MCF 10A (cell line): ENCODE data around the gene ASH1L. TPM values are rescaled to one million over a fixed set of nuclear protein-coding genes. Genes with fewer than 3 reads are reported as not detected.
A peak's percentile ranks its signal among the peaks of the same experiment; 100 is the strongest.

Source experiments
- BruUV-seq: library from RNA; stranded (reverse); fragments of 400-500 nt; replicated peaks from 2 replicates; lab custom pipeline; 2021; lab: Mats Ljungman, UMichigan
- CTCF ChIA-PET: fragments of 300-600 bp; sonication (Branson Sonifier 250); formaldehyde crosslinking; extraction: SDS; loops from one replicate; lab custom pipeline; 2021; ENCODE audit warnings: antibody characterized with exemption, inconsistent platforms; lab: Yijun Ruan, JAX
- POLR2A ChIA-PET: fragments of 300-600, 350-650 bp; sonication (Branson Sonifier 250); formaldehyde crosslinking; extraction: SDS; loops from one replicate; lab custom pipeline; 2020; ENCODE audit warnings: antibody characterized with exemption, inconsistent platforms; lab: Yijun Ruan, JAX
- DNase-seq: peaks from one replicate; pipeline ENCODE4 v3.0.0-alpha.2; 2018; ENCODE audit not compliant: unreplicated experiment
- H3K27ac Mint-ChIP-seq: one replicate; pipeline ENCODE4 v1.8.0; 2022; ENCODE audit warnings: mild to moderate bottlenecking, low read depth, mixed read lengths; ENCODE audit not compliant: unreplicated experiment
- H3K27me3 Mint-ChIP-seq: one replicate; pipeline ENCODE4 v1.8.0; 2022; ENCODE audit warnings: mixed read lengths; ENCODE audit not compliant: insufficient read depth, unreplicated experiment
- H3K36me3 Mint-ChIP-seq: one replicate; pipeline ENCODE4 v1.8.0; 2022; ENCODE audit warnings: mild to moderate bottlenecking, moderate library complexity, mixed read lengths; ENCODE audit not compliant: insufficient read depth, unreplicated experiment
- H3K4me1 Mint-ChIP-seq: one replicate; pipeline ENCODE4 v1.8.0; 2022; ENCODE audit warnings: mixed read lengths; ENCODE audit not compliant: insufficient read depth, unreplicated experiment
- H3K4me3 Mint-ChIP-seq: one replicate; pipeline ENCODE4 v1.8.0; 2022; ENCODE audit warnings: mild to moderate bottlenecking, moderate library complexity, mixed read lengths; ENCODE audit not compliant: unreplicated experiment
- H3K9me3 Mint-ChIP-seq: one replicate; pipeline ENCODE4 v1.8.0; 2022; ENCODE audit warnings: mixed read lengths; ENCODE audit not compliant: unreplicated experiment
- intact Hi-C: fragments of 100-400 bp; cut with micrococcal nuclease; formaldehyde crosslinking; loops from 2 replicates; pipeline ENCODE4 v1.14.1; 2022
- total RNA-seq: library from RNA; stranded (reverse); gene quantifications from 2 replicates; pipeline ENCODE4 v1.2.3, GENCODE V29; 2022
- TF ChIP-seq, protein P1 (sequence below): fragments of 200-600 bp; IDR thresholded peaks from one replicate; pipeline ENCODE4 v1.8.0; 2022; ENCODE audit warnings: antibody characterized with exemption, mild to moderate bottlenecking; ENCODE audit not compliant: unreplicated experiment

Gene ASH1L
- total RNA-seq, 1 experiment from 2014 or later, result 59.1 TPM

DNA sequence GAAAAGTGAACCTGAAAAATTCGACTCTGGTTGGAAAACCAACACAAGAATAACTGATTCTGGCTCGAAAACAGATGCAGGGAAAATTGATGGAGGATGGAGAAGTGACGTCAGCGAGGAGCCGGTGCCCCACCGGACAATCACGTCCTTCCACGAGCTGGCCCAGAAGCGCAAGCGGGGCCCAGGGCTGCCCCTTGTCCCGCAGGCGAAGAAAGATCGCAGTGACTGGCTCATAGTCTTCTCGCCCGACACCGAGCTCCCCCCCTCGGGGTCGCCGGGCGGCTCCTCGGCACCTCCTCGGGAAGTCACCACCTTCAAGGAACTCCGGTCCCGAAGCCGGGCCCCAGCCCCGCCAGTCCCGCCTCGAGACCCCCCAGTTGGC is 240.0 kb downstream of the ASH1L start:
- H3K4me1 Mint-ChIP-seq, result peaks cover 30% of the 10 kb centered on the region
- intact Hi-C loops, result loop anchor here (2.0 to 5.0 kb wide), 4 partner anchors 14 to 270 kb away; partner anchors contain the start of genes FDPS and THBS3
- H3K27me3 Mint-ChIP-seq, result no peaks in the 10 kb centered on the region
- H3K27ac Mint-ChIP-seq, result no peak overlapping the region
- no peaks in the 10 kb centered on the region for H3K9me3 Mint-ChIP-seq
- ChIA-PET CTCF (interaction anchor here (0.6 to 10.2 kb wide), 16 partner anchors 9 to 237 kb away, joined by 3 to 163 read pairs (median 7); partner anchors contain the start of genes FDPS, HCN3 and THBS3), POLR2A (interaction anchor here (0.7 to 10.5 kb wide), 12 partner anchors 12 to 1936 kb away, joined by 3 to 103 read pairs (median 13); partner anchors contain the start of genes ASH1L, CLK2, FDPS and SCAMP3)
- DNase-seq, result peak; percentile 24
- peaks cover 29% of the 10 kb centered on the region for H3K36me3 Mint-ChIP-seq
- H3K4me3 Mint-ChIP-seq, result peak overlapping the region; percentile 90
- no TSS peak for BruUV-seq
- TF ChIP-seq, protein P1, sequence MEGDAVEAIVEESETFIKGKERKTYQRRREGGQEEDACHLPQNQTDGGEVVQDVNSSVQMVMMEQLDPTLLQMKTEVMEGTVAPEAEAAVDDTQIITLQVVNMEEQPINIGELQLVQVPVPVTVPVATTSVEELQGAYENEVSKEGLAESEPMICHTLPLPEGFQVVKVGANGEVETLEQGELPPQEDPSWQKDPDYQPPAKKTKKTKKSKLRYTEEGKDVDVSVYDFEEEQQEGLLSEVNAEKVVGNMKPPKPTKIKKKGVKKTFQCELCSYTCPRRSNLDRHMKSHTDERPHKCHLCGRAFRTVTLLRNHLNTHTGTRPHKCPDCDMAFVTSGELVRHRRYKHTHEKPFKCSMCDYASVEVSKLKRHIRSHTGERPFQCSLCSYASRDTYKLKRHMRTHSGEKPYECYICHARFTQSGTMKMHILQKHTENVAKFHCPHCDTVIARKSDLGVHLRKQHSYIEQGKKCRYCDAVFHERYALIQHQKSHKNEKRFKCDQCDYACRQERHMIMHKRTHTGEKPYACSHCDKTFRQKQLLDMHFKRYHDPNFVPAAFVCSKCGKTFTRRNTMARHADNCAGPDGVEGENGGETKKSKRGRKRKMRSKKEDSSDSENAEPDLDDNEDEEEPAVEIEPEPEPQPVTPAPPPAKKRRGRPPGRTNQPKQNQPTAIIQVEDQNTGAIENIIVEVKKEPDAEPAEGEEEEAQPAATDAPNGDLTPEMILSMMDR, result no peak

DNA sequence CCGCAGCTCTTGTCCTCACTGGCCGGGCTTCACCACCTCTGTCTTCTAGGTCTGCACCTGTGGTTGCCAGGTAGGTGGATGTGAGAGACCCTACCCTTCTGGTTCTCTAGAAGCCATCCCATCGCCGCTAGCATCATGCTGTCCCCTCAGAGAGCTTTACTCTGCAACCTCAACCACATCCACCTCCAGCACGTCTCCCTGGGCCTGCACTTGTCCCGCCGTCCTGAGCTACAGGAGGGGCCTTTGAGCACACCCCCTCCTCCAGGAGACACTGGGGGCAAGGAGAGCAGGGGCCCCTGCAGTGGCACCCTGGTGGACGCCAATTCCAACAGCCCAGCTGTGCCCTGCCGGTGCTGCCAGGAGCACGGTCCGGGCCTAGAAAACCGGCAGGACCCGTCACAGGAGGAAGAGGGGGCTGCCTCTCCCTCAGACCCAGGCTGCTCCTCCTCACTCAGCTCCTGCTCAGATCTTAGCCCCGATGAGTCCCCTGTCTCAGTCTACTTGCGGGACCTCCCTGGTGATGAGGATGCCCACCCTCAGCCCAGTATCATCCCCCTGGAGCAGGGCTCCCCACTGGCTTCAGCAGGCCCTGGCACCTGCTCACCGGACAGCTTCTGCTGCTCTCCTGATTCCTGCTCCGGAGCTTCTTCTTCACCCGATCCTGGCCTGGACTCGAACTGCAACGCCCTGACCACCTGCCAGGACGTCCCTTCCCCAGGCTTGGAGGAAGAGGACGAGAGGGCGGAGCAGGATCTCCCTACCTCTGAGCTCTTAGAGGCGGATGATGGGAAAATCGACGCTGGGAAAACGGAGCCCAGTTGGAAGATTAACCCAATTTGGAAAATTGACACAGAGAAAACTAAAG is 240.7 kb downstream of the ASH1L start:
- peaks cover 30% of the 10 kb centered on the region for H3K36me3 Mint-ChIP-seq
- intact Hi-C loops, result loop anchor here (2.0 to 5.0 kb wide), 4 partner anchors 13 to 270 kb away; partner anchors contain the start of genes FDPS and THBS3

DNA sequence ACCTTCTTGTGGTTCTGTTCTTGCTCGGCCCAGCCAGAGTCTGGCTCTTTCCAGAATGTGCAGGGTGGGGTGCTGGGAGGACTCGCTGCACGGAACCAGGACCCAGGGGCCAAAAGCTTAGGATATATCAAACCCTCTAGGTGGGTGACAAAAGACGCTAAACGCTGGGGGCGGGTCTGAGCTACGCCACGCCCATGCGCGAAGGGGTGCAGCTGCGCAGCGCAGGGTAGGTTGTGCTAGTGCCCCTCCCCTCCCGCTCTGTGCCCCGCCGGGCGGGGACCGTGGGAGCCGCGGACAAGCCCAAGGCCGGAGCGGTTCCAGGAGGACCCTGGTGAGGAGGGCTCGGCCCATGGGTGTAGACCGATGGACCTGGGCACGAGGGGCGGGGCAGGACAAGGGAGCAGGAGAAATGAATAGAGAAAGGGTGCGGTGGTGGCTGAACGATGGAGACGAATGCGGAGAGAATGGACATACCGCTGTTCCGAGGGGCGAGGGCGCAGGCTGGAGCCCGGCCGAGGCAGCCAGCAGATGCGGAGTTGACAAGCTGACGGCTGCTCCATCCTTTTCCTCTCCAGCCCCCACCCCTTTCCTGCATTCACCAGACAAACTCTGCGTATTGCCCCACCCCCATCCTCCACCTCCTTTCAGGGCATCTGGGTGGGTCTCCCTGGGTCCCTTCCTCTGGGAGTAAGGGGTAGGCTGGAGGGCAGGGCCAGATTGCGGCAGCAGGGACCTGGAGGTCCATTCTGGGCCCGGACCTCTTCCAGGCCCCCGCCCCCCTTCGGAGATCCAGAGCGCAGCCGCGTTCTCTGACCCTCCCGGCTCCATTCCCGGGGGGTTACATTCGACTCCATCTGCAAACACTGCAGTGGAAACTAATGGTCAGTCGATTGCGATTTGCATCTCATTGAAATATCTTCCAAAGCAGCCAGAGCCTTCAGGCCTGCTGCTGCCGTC is 241.7 kb downstream of the ASH1L start, which contains the start of gene RUSC1:
Gene RUSC1 (plus strand): TSS at position 234 of the 957 bp plus-strand sequence. CDS start 880 bp downstream, outside the sequence.
- Mint-ChIP-seq H3K27me3 (no peaks in the 10 kb centered on the region), H3K36me3 (peaks cover 40% of the 10 kb centered on the region), H3K9me3 (no peaks in the 10 kb centered on the region), H3K4me1 (peaks cover 24% of the 10 kb centered on the region), H3K4me3 (peak within 1 kb of the TSS; percentile 46), H3K27ac (peak within 1 kb of the TSS; percentile 40)
- ChIA-PET POLR2A (interaction anchor here (0.6 to 10.5 kb wide), 8 partner anchors 10 to 127 kb away, joined by 3 to 103 read pairs (median 4); partner anchors contain the start of genes FDPS and SCAMP3), CTCF (interaction anchor here (1.1 to 10.2 kb wide), 9 partner anchors 11 to 127 kb away, joined by 3 to 163 read pairs (median 7); partner anchors contain the start of genes FDPS and THBS3)
- no TSS peak for BruUV-seq
- TF ChIP-seq, protein P1, result no peak
- intact Hi-C loops, result loop anchor here (5.0 kb wide), 1 partner anchor 271 kb away; no protein-coding TSS in a partner anchor
- no peak for DNase-seq

More for the DNA sequence above, 240.7 kb downstream of the ASH1L start:
- no peak overlapping the region for H3K27ac Mint-ChIP-seq
- H3K9me3 Mint-ChIP-seq, result no peaks in the 10 kb centered on the region
- POLR2A ChIA-PET, result interaction anchor here (0.6 to 10.5 kb wide), 16 partner anchors 11 to 1935 kb away, joined by 3 to 103 read pairs (median 4); partner anchors contain the start of genes ASH1L, CLK2, FDPS and SCAMP3
- TF ChIP-seq, protein P1, result no peak
- CTCF ChIA-PET, result interaction anchor here (0.6 to 10.2 kb wide), 17 partner anchors 9 to 236 kb away, joined by 3 to 163 read pairs (median 7); partner anchors contain the start of genes FDPS, HCN3 and THBS3
- peak; percentile 12 for DNase-seq
- H3K27me3 Mint-ChIP-seq, result no peaks in the 10 kb centered on the region
- peaks cover 30% of the 10 kb centered on the region for H3K4me1 Mint-ChIP-seq
- BruUV-seq, result no TSS peak
- H3K4me3 Mint-ChIP-seq, result peak overlapping the region; percentile 90
